ENCODE measurements around the gene POLR2C.

POLR2C gene

DNA sequence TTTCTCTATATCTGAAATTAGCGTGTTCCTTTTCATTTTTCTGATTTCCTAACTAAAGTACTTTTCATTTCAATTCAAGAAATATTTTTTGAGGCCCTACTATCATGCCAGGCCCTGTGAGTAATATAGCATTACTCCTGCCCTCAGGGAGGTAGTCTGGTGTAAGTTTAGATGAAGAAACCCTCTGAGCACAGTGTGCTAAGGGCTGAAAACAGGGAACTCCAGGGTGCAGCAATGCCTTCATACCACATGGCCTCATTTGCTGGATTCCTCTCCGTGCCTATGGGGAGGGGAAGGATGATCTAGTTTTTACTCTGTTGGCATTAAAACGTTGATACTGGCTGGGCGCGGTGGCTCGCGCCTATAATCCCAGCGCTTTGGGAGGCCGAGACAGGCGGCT is 10.5 kb upstream of the POLR2C start:
- DNase-seq: no peak

DNA sequence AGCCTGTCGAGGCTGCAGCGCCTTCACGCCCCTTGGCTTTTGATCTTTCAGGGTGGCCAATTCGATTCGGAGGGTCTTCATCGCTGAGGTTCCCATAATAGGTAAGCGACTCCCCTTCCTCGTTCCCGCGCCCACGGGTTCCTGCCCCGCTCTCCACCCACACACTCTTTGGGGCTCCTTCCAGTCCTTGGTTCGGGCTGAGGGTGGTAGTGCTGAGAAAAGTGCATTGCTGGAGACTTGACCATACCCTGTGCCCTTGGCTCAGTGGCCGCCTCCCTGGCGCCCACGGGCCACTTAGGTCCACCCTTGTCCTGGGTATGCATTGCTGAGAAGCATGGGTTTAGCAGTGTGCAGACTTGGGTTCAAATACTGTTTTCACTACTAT is 491 bp downstream of the POLR2C start:
- no peak for DNase-seq

DNA sequence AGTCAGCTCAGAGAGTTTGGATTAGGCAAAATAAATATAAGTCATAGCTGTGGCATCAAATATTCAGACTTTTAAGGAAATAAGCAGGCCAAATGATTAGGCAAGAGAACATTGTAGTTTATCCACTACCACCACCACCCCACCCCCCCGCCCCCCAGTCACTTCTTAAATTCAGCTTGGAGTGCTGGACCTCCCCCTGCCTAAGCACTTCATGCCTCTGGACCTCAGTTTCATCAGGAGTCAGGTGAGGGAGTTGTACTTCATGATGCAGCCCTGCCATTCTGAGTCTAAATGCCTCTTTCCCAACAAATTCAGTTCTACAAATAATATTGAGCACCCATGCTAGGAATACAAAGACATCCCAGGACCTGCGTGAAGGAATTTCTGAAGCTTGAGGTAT is 2.0 kb downstream of the POLR2C start:
- DNase-seq: no peak

DNA sequence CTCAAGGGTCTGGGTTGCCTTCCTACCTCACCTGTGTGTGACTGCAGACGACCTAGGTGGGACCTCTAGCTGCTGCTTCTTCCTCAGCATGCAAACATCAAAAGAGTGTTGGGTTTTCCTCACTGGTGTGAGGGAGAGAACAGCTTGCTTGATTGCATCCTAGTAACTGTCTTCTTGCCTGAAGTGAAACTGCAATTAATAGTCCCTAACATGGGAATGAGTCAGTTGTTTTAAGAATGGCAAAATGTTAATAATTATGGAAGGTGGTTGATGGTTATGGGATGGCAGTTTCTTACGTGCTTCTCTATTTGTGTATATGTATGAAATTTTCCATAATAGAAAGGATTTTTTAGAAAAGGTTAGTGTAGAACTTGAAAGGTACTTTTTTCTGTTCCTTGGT is 5.9 kb downstream of the POLR2C start:
- no peak for DNase-seq

DNA sequence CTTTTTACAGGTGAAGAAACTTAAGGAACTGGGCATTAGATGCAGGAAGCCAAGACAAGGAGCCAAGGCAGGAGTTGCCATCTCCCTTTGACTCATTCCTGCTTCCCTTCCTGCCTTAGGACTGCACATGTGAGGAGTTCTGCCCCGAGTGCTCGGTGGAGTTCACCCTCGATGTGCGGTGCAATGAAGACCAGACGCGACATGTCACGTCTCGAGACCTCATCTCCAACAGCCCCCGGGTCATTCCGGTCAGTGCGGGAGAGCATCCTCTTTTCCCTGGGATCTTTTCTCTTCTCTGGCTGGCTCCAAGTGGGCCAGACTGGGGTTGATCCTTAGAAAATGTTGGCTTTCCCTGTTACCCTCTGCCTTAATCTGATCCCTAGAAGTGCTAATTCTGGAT is 6.6 kb downstream of the POLR2C start:
- DNase-seq: no peak

DNA sequence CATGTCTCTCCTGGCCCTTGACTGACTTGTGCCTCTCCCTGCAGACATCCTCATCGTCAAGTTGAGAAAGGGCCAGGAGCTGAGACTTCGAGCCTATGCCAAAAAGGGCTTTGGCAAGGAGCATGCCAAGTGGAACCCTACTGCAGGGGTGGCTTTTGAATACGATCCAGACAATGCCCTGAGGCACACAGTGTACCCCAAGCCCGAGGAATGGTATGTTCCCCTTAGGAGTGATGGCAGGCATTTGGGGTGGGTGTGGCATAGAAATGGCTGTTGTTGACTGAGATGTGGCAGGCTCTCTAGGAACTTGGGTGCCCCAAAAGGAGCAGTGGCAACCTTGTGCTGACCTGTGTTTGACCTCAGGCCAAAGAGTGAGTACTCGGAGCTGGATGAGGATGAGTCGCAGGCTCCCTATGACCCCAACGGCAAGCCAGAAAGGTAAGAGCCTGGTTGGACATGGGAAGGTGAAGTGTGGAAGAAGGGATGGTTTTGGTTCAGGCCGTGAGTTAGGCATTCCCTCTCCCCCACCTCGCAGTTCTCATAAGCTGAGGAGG is 7.5 kb downstream of the POLR2C start:
- DNase-seq: no peak

DNA sequence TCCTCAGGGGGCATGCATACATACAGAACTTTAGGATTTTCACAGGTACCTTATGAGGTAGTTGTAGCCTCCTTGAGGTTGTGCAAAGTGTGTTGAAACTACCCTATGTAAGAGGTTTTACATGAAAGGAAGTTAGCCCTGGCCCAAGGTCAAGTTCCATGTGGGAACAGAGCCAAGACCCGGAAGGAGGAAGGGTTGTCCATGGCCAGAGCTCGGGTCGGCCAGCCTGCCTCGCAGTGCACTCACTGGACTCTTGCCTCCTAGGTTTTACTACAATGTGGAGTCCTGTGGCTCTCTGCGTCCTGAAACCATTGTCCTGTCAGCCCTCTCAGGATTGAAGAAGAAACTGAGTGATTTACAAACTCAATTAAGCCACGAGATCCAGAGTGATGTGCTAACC is 8.2 kb downstream of the POLR2C start:
- no peak for DNase-seq

DNA sequence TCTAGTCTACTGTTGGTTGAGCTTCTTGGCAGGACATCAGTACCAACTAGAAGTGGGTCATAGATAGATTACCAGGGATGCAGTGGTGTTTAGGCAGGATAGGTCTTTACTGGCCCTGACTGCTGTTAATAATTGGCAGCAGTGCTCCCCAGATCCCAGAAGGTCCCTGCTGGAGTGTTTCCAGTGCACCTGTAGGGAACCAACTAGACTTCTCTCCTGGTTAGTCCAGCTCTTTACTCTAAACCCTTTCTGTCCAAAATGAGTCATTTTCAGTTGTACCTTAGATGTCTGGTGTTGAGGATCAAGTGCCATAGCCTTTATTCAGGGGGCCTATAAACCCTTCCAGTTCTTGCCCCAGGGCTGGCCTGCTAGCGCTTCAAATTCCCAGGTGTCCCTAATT is 8.7 kb downstream of the POLR2C start:
- no peak for DNase-seq

DNA sequence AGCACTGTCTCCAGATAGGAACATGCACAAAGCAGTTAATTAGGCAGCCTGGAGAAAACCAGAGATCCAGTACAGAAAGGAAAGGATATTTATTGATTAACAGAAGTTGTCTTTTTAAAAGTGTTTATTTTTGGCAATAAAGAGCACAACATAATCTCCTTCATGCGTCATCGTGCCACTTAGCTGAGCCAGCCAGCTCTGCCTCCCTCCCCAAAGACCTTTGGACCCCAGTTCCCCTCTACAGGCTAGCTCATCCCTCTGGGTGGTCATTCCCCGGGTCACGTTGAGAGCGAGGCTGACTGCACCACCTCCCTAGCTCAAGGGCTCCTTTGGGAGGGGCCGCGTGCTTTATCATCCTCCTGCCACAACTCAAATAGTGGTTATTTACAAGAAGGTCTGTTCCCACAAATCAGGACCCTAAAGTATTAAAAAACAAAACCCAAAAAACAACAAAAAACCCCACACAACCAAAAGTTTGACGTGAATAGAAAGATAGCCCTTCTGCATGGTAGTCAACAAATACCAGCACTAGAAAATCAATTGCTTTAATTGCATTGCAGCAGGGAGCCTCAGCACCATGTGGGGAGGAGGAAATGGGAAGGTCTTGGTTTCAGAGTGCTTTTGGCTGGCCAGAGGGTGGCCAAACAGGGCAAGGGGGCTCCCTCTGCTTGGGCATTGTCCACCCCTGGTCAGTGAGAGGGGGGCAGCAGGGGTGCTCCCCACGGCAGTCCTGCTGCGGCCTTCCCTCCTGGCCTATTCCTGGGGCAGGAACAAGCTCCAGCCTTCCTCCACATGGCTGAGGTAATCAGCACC is 9.6 kb downstream of the POLR2C start:
- DNase-seq: no peak

DNA sequence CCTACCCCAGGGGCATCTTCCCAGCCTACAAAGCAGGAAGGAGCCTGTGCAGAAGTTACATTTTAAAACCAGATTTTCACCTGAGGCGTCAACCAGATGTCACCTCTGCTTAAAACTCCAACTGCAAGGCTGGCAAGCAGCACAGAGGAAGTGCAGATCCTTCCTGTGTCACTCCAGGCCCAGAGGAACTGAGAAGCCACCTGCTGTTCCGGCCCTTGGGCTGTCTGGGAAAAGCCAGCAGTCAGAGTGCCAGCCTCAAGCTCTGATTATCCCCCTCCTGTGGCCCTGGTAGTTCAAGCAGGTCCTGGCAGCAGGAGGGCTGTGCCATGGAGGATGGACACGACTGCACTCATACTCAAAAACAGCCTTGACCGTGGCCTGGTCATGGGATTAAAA is 10.2 kb downstream of the POLR2C start:
- no peak for DNase-seq

DNA sequence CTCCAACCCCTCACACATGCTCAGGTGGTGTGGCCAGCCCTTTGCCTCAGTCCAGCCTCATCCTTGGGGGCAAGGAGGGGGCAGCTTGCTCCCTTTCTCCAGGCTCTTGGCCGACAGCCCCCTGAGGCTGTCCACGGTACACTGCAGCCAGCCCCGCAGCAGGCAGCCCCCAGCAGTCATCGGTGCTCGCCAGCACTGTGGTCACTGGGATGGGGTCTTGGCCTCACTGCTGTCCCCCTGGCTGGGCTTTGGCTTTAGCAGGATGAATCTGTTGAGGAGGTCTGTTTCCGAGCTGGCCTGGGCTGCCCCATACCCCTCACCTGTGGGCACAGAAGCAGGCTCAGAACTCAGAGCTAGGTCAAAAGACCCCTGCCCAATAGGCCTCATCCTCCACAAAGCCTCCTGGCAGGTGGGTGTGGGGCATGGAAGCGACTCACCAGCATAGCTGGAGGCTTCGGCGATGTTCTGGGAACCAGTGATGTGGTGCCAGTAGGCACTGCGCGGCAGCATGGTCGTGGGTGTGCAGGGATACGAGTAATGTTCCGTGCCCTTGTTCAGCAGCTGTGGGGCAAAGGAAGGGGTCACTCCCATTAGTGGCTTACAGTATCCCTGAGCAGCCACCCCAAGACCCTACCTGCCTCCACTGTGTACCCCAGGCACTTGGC is 10.8 kb downstream of the POLR2C start:
- no peak for DNase-seq

DNA sequence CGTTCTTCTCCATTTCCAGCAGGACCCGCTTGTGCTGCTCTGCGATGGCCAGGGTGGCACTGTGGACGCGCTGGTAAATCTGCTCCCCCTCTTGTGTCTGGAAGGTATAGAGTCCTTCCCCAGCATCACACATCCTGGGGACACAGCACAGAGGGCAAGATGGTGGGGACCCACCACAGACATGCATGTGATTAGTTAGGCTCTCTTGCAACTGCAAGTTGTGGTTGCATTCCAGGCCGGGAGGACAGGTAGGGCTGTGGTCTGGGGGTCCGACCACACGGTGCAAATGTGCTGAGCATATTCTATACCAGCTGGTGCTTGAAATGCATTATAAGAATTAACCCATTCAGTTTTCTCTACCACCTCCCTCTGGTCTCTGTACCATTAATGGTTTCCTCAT is 11.4 kb downstream of the POLR2C start:
- DNase-seq: no peak

DNA sequence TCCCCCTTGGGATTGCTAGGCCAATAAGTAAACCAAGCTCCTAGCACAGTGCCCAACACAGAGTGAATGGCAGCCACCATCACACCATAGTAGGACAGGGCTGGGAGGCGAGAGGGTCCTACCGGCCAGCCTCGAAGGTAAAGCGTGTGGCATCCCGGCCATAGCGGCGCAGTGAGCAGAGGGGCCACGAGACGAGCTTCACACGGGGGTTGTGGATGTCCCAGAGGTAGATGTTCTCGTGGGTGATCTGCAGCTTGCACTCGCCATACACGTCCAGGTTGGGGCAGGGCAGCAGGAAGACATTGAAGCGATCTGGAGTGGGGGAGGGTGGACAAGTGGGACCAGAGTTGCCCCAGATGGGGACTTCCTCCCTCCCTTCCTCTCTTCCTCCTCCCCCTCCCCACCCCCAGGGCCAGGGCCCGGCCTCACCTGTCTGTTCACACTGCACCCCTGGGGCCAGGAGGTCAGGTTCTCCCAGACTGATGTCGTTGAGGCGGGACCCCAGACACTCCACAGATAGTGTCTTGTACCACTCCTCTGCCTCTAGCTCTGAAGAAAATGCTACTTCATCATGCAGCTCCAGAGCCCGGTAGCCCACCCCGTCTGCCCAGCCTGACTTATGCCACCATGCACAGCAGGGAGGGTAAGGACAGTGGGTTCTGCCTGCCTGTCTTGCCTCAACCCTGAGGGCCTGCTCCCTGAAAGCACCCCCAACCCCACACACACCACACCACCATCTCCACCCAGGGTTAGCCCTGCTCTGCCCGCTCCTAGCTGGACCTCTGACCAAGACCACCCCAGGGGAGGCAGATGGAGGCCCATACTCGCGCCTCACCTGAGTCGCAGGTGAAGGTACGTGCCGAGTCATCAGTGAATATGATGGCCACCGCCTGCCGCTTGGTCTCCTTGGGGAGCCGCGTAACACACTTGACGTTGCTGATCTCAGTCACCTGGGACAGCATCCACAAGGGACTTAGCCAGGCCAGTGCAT is 12.5 kb downstream of the POLR2C start:
- no peak for DNase-seq

DNA sequence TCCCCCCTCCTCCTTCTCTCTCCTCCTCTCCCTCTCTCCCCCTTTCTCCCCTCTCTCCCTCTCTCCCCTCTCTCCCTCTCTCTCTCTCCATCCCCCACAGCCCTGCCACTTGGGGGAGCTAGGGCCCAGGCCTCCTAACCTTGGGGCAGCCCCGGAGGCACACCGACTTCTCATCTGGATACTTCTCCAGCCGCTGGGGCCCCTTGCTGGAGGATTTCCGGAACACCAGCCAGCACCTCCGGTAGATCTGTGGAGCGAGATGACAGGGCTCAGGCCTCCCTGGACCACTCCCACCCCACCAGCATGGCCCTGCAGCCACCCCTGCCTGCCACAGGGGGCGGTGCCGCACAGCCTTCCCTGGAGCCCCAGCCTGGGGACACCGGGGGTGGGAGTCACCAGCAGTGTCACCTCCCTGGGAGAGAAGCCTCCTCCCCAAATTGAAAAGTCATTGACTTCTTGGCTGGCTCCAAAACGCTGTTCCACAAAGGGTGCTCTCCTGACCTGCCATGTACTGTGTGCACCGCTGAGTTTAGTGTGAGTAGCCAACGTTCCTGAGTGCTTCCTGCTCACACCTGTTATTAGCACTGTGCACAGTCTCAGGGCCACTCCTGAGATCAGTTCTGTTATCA is 13.3 kb downstream of the POLR2C start:
- DNase-seq: peak; percentile 73

DNA sequence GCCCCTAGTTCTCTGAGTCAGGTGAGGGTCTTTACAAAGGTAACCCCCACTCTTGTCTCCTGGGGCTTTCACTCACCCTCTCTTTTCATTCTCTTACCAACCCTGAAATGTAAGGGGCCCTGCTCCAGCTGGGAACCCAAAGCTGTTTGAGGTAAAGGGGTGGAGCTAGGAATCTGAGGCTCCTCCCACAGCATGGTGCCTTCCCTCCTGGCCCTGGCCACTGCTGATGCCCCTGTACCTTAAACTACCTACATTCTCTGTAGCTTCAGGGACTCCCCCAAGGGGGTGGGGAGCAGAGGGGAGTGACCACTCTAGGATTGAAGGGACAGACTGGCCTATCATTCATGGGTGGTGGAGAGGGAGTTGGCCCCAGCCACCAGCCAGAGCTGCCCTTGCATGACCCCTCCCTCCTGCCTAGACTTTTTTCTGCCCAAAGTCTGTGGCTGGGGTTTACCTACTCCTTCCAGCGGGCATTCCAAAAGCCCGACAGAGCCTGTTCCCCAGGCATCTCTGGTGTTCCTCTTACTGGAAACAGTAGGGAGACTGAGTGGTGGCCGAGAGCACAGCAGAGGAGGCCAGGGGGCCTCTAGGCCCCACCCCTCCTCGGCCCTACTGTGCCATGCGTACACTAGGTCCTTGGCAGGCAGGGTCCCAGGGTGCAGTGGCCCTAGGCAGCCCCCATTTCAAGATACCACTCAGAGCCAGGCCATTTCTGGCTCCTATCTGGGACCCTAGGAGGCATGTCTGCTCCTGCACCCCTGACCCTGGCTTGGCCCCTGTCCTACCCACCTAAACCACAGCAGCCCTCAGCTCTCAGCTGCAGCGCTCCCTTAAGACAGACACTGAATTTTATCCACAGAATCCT is 14.3 kb downstream of the POLR2C start:
- DNase-seq: no peak

DNA sequence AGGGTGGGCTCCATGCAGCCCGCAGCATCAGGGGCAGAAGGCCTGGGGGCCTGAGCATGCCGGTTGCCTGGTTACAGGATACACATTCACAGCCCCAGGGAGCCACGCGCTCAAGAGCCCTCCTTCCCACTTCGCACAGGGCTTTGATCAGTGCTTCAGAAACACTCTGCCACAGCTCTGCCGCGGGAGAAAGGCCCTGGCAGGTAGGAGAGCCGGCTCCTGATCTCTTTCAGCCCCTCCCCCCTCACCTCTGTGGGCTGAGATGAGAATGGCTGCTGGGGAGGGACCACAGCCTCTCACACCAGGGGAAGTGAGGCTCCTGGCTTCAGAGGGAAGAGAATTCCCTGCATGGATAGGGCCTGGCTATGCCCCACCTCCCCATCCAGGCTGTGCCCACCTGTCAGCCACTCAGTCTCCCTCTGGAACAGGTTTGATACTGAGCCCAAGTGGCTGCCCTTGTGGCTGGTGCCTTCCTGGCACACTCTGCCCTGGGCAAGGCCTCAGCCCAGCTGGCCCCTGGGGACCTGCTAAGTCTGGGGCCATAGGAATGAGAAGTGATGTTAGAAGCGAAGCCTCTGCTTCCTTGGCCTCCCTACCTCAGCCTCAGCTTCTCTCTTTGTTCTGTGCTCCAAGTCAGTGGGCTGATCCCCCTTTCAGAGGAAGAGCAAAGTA is 15.2 kb downstream of the POLR2C start:
- DNase-seq: no peak

DNA sequence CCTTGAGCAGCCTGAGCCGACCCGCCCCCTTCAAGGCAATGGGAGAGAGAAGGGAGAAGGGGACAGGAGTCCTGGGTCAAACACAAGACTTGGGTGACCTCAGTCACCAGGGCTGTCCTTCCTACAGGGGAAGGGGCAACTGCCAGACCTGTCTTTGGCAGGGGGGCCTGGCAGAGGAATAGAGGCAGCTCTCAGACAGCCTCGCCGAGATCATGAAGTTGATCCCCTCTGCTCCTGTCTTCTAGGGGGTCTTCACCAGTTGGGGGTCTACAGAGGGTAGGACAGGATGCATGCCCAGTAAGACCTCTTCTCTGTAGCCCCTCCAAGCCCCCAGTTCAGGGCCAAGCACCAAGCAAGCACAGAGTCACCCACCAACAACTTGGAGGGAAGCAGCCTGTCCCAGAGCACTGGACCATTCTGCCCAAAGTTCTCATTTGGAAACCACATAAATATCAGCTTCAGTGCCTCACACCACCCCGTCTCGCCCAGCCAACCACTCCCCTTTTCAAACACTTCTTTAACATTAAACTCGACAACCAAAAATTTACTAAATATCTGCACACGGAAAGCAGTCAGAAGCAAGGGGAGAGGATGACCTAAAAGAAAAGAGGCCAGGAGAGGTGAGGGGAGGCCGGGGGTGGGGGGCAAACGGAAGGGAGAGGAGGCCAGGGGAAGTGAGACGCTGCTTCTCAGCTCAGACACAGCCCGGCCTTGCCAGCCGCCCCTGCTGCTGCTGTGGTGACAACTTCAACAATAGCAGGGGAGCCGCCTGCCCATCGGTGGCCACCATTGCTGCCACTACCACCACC is 16.1 kb downstream of the POLR2C start:
- DNase-seq: no peak

DNA sequence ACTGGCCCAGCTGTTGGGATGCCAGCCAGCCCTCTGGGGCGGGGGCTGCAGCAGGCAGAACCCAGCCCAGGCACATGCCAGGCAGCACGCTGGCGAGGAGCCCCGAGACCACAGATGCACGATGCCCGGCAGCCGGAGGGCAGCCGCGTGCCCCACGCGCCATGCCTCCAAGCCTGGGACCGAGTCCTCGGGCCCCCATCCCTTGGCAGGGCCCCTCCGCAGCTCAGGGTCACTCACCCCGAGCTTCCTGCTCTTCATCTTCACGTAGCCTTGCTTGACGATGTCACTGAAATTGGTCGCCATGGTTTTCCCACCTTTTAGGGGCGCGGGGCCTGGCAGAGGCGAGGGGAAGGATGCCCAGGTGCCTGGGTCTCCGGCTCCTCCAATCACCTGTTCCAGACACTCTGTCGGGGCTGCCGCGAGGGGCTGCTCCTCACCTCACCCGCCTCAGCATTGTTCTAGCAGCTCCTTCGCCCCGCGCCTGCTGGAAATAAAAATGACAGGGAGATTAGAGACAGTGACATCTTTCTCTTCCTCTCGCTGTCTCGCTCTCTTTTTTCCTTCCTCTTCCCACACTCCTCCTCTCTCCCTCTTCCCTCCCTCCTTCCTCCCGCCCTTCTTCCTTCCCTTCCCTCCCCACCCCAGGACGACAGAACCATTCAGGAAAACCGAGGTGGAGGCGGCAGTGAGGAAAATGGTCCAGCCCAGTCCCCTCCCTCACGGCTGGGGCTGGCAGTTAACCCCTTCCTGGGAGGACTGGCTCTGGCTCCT is 16.9 kb downstream of the POLR2C start:
- no peak for DNase-seq

DNA sequence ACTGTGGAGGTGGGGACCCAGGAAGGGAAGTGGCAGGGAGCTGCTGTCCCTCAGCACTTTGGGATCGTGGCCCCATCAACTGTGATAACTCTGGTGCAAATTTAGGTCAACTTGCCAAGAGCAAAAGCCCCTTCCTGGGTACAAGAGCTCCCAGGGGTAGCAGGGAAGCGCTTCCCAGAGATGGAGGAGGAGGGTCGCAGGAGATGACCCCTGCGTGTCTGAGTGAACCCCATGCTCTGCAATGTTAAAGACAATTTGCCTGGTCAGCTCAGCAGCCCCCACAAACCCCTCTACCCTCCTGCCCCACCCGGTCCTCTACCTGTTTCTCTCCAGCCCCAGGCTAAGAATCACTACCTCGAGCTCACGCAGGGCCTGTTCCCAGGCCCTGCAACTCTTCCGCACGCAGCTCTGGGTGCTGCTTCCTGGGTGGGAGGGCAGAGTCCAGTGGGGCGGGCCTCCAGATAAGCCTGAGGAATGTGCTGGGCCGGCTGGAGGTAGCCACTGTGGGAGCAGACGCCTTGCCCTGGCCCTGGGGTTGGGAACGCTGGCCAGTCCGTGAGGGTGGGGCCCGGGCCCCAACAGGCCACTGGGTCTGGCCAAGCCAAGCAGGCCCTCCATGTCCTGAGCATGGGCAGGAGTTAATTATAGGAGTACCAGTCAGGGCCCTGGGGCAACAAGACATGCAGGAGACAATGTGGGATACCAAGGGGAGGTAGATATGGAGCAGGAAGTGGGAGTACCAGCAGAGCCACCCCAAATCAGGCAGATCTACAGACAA is 17.7 kb downstream of the POLR2C start:
- DNase-seq: no peak
